Central memory CD8-positive, alpha-beta T cell (primary cell): ENCODE data around the gene RASSF5.
A peak's percentile ranks its signal among the peaks of the same experiment; 100 is the strongest.

Experiments
- ATAC-seq: fragments of 150-1000 bp; cut with Tn5 transposase; replicated peaks from 2 replicates; pipeline ENCODE4 v1.10.0; 2022; ENCODE audit warnings: mild to moderate bottlenecking, moderate FRiP score, moderate number of reproducible peaks; ENCODE audit not compliant: poor library complexity, severe bottlenecking; ENCODE audit errors: extremely low read depth
- DNase-seq, 2 donors: peaks; one replicate each; pipeline ENCODE4 v3.0.0; 2021; ENCODE audit warnings: low spot score in 2 of 2
- H3K27ac Mint-ChIP-seq: one replicate; pipeline ENCODE4 v1.8.0; 2022; ENCODE audit warnings: low read depth, mild to moderate bottlenecking, moderate library complexity, mixed read lengths
- H3K27me3 Mint-ChIP-seq: one replicate; pipeline ENCODE4 v1.8.0; 2022; ENCODE audit warnings: mixed read lengths
- H3K36me3 Mint-ChIP-seq: one replicate; pipeline ENCODE4 v1.8.0; 2022; ENCODE audit warnings: mild to moderate bottlenecking, moderate library complexity, mixed read lengths; ENCODE audit not compliant: insufficient read depth
- H3K4me1 Mint-ChIP-seq: one replicate; pipeline ENCODE4 v1.8.0; 2022; ENCODE audit warnings: mixed read lengths
- H3K4me3 Mint-ChIP-seq: one replicate; pipeline ENCODE4 v1.8.0; 2022; ENCODE audit warnings: mild to moderate bottlenecking, moderate library complexity, mixed read lengths
- H3K9me3 Mint-ChIP-seq: one replicate; pipeline ENCODE4 v1.8.0; 2022; ENCODE audit warnings: mixed read lengths

Gene RASSF5

DNA sequence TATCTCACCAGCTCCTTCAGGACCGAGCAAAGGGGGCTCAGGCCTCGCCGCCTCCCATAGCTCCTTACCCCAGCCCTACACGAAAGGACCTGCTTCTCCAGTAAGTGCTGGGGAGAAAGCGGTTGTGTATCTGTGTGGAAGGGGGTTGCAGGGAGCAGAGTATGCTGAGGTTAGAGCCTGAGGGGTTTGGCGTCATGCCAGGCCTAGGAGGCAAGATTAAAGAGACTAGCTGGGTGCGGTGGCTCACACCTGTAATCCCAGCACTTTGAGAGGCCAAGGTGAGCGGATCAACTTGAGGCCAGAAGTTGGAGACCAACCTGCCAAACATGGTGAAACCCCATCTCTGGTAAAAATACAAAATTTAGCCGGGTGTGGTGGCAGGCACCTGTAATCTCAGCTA is 14.1 kb upstream of the RASSF5 start:
- DNase-seq (no peak), ATAC-seq (no peak)
- H3K27ac Mint-ChIP-seq: no peak overlapping the region
- H3K4me1 Mint-ChIP-seq: peaks cover 19% of the 10 kb centered on the region
- H3K27me3 Mint-ChIP-seq: no peaks in the 10 kb centered on the region
- no peak overlapping the region for H3K4me3 Mint-ChIP-seq
- no peaks in the 10 kb centered on the region for H3K9me3 Mint-ChIP-seq
- H3K36me3 Mint-ChIP-seq: peaks cover 33% of the 10 kb centered on the region

DNA sequence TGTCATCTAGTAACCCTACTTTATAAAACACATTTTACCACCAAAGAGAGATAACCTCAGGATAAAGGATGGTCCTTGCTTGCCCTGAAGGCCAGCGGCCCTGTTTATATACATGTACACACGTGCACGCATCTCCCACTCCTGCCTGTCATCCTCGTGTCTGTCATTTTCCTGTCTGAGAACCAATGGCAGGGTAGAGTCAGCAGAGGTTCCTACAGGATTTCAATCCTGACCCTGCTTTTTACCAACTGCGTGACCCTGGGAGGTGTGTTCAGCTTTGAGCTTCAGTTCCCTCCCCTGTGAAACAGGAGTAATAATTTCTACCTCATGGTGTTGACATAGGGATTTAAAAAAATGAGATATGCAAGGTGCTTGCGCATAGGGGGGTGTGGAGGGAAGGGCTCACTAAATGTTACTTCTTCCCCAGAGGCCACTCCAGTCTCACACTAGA is 12.3 kb upstream of the RASSF5 start:
- H3K4me1 Mint-ChIP-seq: peaks cover 19% of the 10 kb centered on the region
- no peaks in the 10 kb centered on the region for H3K27me3 Mint-ChIP-seq
- DNase-seq: no peak
- no peaks in the 10 kb centered on the region for H3K9me3 Mint-ChIP-seq
- H3K4me3 Mint-ChIP-seq: no peak overlapping the region
- H3K36me3 Mint-ChIP-seq: peaks cover 29% of the 10 kb centered on the region
- ATAC-seq: no peak
- H3K27ac Mint-ChIP-seq: no peak overlapping the region

DNA sequence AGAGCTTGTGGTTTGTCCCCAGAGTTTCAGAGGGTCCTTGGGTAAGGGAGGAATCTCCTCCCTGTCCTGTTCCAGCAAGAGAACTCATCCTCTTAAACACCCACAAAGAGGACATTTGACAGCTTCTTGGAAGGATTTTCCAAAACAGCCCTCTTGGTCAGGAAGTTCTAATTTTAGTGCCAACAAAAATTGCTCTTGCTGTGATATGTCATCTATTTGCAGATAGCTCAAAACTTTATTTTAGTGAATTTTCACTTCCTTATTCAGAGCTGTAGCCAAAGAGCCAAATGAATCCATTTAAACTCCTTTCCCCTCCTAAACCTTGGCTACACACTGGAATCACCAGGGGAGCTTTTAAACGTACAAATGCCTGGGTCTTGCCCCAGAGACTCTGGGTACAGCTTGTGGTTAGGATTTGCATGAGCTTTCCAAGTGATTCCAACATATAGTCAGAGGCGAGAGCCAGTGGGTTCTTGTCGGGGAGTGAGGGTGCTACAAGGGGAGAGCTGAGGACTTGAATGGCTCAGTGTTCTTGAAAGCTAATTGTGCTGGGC is 11.8 kb upstream of the RASSF5 start:
- H3K9me3 Mint-ChIP-seq: no peaks in the 10 kb centered on the region
- H3K4me3 Mint-ChIP-seq: no peak overlapping the region
- H3K36me3 Mint-ChIP-seq: peaks cover 28% of the 10 kb centered on the region
- no peak overlapping the region for H3K27ac Mint-ChIP-seq
- DNase-seq (no peak), ATAC-seq (no peak)
- peaks cover 17% of the 10 kb centered on the region for H3K4me1 Mint-ChIP-seq
- H3K27me3 Mint-ChIP-seq: no peaks in the 10 kb centered on the region

DNA sequence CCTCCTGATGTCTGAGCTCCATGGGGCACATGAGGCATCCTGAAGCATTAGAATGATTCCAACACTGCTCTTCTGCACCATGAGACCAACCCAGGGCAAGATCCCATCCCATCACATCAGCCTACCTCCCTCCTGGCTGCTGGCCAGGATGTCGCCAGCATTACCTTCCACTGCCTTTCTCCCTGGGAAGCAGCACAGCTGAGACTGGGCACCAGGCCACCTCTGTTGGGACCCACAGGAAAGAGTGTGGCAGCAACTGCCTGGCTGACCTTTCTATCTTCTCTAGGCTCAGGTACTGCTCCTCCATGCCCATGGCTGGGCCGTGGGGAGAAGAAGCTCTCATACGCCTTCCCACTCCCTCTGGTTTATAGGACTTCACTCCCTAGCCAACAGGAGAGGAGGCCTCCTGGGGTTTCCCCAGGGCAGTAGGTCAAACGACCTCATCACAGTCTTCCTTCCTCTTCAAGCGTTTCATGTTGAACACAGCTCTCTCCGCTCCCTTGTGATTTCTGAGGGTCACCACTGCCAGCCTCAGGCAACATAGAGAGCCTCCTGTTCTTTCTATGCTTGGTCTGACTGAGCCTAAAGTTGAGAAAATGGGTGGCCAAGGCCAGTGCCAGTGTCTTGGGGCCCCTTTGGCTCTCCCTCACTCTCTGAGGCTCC is 11.1 kb upstream of the RASSF5 start:
- no peaks in the 10 kb centered on the region for H3K9me3 Mint-ChIP-seq
- H3K4me3 Mint-ChIP-seq: no peak overlapping the region
- no peaks in the 10 kb centered on the region for H3K27me3 Mint-ChIP-seq
- peaks cover 14% of the 10 kb centered on the region for H3K4me1 Mint-ChIP-seq
- H3K27ac Mint-ChIP-seq: no peak overlapping the region
- peaks cover 26% of the 10 kb centered on the region for H3K36me3 Mint-ChIP-seq
- ATAC-seq (no peak), DNase-seq (no peak)

DNA sequence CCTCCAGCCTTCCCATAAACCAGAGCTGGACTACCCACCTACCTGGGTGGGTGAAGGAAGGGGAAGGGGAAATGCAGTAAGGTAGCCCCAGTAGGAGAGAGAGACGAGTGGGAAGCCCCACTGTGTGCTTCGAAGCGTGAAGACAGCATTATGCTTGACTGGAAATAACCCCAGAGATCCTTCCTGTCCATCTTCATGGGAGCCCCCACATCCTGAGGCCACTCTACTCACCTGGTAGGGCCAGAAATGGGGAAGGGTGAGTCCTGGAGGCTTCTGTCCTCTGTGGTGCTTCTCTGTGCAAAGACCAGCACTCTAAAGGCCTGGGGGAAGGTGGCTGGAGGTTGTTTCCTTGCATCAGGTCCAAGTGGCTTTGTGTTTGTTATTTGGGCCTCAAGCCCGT is 10.0 kb upstream of the RASSF5 start:
- no peak overlapping the region for H3K4me3 Mint-ChIP-seq
- H3K4me1 Mint-ChIP-seq: peaks cover 14% of the 10 kb centered on the region
- H3K27ac Mint-ChIP-seq: no peak overlapping the region
- DNase-seq (no peak), ATAC-seq (no peak)
- H3K27me3 Mint-ChIP-seq: no peaks in the 10 kb centered on the region
- H3K36me3 Mint-ChIP-seq: peaks cover 22% of the 10 kb centered on the region
- no peaks in the 10 kb centered on the region for H3K9me3 Mint-ChIP-seq

DNA sequence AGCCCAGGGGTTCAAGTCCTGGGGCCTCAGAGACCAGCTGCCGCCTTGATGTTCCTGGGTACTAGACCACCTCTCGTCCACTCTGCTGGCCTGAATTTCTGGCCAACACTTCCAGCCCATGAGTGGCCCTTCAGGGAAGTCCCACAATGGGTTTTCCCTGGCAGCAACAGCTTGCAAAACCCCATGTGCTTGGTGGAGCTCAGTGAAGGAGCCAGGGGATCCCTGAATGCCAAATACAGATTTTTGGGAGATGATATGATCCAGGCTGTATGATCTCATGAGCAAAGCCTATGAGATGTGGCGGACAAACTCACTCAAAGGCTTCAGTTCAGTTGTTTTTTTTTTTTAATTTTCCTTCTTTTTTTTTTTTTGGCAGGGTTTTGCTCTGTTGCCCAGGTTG is 9.6 kb upstream of the RASSF5 start:
- H3K9me3 Mint-ChIP-seq: no peaks in the 10 kb centered on the region
- peaks cover 22% of the 10 kb centered on the region for H3K36me3 Mint-ChIP-seq
- H3K4me1 Mint-ChIP-seq: peaks cover 14% of the 10 kb centered on the region
- no peak overlapping the region for H3K4me3 Mint-ChIP-seq
- no peak for DNase-seq
- H3K27ac Mint-ChIP-seq: no peak overlapping the region
- ATAC-seq: no peak
- no peaks in the 10 kb centered on the region for H3K27me3 Mint-ChIP-seq

DNA sequence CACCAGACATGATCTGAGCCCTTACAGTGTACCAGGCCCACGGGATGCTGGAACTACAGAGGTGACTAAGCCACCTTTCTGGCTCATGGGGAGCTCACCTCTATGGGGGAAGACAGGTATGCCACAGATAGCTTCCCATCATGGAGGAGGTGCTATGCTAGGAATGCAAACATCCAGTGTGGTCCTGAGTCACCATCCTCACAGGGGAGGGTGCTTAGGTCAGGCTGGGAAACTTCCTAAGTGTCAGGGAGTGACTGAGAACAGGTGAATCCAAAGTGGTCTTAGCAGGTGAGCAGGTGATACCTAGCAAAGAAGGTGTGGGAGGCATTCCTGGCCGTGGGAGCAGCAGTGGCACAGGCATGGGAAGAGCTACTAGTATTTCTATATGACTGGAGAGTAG is 8.6 kb upstream of the RASSF5 start:
- no peak for ATAC-seq
- Mint-ChIP-seq H3K4me1 (peaks cover 18% of the 10 kb centered on the region), H3K9me3 (no peaks in the 10 kb centered on the region), H3K27ac (no peak overlapping the region), H3K4me3 (no peak overlapping the region), H3K36me3 (peaks cover 17% of the 10 kb centered on the region), H3K27me3 (no peaks in the 10 kb centered on the region)
- no peak for DNase-seq

DNA sequence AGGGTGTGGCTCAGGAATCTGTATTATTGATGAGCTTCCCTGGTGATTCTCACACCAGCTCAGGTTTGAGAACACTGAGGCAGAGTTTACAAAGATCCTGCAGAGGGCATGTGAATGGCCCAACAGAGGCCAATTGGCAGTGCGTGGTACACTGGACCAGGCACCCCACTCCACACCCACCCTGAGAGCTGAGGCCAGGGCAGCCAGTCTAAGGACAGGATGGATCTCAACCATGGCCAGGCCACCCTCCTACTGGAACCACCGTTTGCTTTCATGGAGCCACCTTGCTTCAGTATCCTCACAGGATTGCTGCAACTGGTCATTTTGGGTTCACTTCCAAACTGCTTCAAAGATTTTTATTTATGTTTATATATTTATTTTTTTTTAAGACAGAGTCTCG is 7.3 kb upstream of the RASSF5 start:
- Mint-ChIP-seq H3K27ac (no peak overlapping the region), H3K4me3 (no peak overlapping the region), H3K36me3 (peaks cover 9% of the 10 kb centered on the region), H3K9me3 (no peaks in the 10 kb centered on the region), H3K27me3 (no peaks in the 10 kb centered on the region), H3K4me1 (peaks cover 32% of the 10 kb centered on the region)
- ATAC-seq: no peak
- no peak for DNase-seq

DNA sequence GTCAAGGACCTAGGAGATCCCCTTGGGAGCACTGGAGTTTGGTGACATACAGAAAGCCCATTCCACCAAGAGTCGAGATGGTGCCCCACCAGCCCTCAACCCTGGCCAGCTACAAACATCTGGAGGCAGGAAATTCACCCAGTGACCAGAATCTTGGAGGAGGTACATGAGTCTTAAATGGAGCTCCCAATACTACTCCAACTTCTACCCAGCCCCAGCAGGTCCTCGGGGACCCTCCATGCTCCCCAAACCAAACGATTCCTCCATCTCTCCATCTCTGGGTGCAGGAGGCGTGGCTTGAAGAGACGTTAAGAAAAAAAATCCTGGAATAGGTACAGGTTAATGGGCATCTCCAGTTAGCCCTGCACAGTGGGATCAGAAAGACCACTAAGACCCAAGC is 5.5 kb upstream of the RASSF5 start:
- Mint-ChIP-seq H3K4me3 (no peak overlapping the region), H3K36me3 (peaks cover 2% of the 10 kb centered on the region), H3K4me1 (peaks cover 38% of the 10 kb centered on the region), H3K9me3 (no peaks in the 10 kb centered on the region), H3K27me3 (no peaks in the 10 kb centered on the region), H3K27ac (no peak overlapping the region)
- ATAC-seq (no peak), DNase-seq (no peak)

DNA sequence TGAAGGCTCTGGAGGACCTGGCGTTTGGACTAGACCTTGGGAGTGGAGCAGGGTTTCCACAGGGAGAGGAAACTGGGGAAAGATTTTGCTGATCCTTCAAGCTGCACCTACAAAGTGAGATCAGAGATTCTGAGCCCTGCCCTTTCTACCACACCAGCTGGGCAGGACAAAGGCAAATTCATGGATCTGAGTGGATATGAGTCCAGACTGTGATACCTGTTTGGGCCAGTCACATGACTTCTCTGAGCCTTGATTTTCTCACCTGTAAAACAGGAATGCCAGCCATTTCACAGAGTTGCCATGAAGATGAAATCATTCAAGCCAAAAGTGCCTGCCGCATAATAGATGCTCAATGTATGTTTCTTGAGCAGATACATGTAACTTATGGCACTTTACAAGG is 4.9 kb upstream of the RASSF5 start:
- Mint-ChIP-seq H3K4me3 (no peak overlapping the region), H3K27me3 (no peaks in the 10 kb centered on the region), H3K36me3 (peaks cover 1% of the 10 kb centered on the region), H3K27ac (no peak overlapping the region), H3K9me3 (no peaks in the 10 kb centered on the region), H3K4me1 (peaks cover 33% of the 10 kb centered on the region)
- DNase-seq (no peak), ATAC-seq (no peak)

DNA sequence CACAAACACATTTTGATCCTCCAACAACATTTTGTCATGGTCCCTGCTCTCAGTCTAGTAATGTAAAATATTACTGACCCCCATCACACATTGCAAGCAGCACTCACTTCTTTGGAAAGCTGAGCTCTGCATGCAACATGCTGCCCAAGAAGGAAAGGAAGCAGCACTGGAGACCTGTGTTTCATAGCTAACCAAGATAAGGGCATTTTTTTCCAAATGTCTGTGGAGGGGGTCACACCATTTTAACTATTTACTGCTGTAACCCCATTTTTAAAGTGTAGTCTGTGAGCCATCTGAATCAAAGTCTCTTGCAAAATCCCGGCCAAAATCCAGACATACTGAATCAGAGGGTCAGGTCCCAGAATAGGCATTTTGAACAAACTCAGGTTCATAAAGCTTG is 4.5 kb upstream of the RASSF5 start:
- Mint-ChIP-seq H3K4me1 (peaks cover 33% of the 10 kb centered on the region), H3K36me3 (peaks cover 1% of the 10 kb centered on the region), H3K27me3 (no peaks in the 10 kb centered on the region), H3K27ac (peak overlapping the region; percentile 4), H3K4me3 (no peak overlapping the region), H3K9me3 (no peaks in the 10 kb centered on the region)
- DNase-seq: no peak
- no peak for ATAC-seq

DNA sequence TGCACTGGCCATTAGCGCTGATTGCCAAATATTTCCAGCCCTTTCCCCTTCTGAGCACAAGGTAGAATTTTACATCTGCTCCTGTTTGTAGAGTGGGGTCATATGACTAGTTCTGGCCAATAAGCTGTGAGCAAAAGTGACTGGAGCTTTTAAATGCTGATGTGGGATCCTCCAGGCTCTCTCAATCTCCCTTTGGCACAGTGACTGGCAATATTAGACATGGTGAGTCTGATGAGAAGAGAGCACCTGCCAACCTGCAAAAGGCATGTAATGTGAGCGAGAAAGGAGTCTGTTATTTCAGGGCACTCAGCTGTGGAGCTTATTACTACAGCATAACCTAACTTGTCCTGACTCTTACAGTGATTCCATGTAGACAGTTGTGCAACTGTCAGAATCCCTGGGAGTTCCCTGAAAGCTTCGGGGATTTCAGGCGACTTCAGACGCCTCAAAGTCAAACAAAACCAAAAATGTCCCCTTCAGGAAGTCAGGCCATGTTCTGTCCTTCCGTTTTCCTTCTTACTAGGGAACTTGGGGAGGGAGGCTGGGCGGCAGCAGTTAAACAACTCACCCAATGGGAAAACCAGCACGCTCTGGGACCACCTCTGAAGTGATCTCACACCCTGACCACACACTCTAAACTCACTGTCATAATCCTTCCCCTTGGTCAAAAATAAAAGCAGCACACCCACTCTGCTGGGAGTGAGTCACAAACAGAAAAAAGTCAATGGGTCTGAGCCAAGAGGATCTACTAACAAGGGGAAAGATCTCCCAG is 3.6 kb upstream of the RASSF5 start:
- peaks cover 6% of the 10 kb centered on the region for H3K27me3 Mint-ChIP-seq
- ATAC-seq: peak; percentile 30
- H3K4me3 Mint-ChIP-seq: no peak overlapping the region
- DNase-seq: no peak
- peaks cover 3% of the 10 kb centered on the region for H3K36me3 Mint-ChIP-seq
- peak overlapping the region; percentile 4 for H3K27ac Mint-ChIP-seq
- H3K9me3 Mint-ChIP-seq: no peaks in the 10 kb centered on the region
- H3K4me1 Mint-ChIP-seq: peaks cover 39% of the 10 kb centered on the region

DNA sequence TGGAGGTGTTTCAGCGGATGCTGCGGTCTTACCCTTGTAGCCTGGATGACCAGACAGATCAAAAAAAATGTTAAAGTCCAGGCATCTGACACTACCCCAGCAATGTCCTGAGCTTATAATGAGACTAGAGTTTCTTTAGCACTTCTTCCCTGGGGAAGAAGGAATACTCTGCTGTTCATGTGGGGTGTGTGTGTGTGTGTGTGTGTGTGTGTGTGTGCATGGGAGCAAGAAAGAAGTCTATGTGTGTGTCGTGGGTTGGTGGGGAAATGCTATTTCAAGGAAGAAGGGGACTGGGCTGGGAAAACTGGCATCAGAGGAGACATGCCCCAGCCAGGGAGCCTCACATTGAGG is 3.0 kb upstream of the RASSF5 start:
- Mint-ChIP-seq H3K4me1 (peaks cover 40% of the 10 kb centered on the region), H3K9me3 (no peaks in the 10 kb centered on the region), H3K27ac (no peak overlapping the region)

More for the DNA sequence above, 3.0 kb upstream of the RASSF5 start:
- Mint-ChIP-seq H3K4me3 (no peak overlapping the region), H3K27me3 (peaks cover 11% of the 10 kb centered on the region), H3K36me3 (peaks cover 3% of the 10 kb centered on the region)
- ATAC-seq: no peak
- no peak for DNase-seq
